HG03469 (cell line): Measurements from ENCODE around the gene GALNT18.

Experiments
- ATAC-seq: cut with Tn5 transposase; IDR thresholded peaks from one replicate; pipeline ENCODE4 v1.9.1; 2021; ENCODE audit warnings: mild to moderate bottlenecking, moderate library complexity, moderate number of reproducible peaks; ENCODE audit not compliant: unreplicated experiment

The GALNT18 gene

DNA sequence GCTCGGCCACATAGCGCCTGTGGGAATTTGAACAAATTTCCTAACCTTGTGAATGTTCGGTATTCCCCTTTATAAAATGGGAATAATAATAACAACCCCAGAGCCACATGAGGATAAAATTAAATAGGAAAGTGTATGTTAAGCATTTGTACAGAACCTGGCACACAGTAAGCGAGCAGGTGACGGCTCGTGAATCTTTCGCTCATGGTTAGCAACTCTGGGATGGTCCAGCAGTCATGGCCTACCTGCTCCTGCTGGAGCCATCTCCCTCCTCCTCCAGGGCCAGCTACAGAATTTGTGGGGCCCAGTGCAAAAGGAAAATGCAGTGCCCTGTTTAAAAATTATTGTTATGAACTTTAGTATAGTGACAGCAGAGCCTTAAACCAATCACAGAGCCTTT lies 180.3 kb downstream of the GALNT18 start:
- ATAC-seq = no peak

DNA sequence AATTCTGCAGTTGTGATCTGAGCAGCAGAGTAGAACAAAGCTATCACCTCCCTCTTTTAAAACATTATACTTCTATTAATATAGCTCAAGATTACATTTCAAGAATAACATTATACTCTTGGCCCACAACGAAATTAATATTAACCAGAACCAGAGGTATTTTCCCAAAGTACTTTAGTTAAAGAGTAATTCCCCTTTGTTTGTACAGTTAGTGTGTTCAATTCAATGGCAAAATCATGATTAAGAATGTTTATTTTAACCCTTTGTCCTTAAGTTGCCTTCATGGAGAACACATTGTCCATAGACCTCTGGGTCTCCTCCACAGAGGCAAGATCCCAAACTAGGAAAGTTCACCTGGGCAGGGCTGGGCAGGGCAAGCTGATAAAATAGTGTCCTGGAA lies 180.7 kb downstream of the GALNT18 start:
- no peak for ATAC-seq

DNA sequence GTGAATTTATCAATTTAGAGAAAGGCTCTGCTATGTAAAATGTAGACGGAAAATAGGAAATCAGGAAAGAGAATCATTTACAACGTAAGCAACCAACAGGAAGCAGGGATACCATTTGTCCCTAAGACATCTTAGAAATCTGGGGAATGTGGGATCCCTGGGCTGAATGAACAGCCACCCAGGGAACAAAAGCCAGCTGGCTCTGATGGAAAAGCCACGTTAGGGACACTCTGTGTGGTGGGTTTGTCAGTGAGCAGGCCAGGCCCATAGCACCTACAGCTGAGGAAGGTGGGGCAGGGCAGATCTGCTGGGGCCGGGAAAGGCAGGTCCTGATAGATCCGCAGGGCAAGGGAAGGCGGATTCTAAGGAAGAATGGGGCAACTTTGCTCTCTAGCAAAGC lies 181.7 kb downstream of the GALNT18 start:
- no peak for ATAC-seq

DNA sequence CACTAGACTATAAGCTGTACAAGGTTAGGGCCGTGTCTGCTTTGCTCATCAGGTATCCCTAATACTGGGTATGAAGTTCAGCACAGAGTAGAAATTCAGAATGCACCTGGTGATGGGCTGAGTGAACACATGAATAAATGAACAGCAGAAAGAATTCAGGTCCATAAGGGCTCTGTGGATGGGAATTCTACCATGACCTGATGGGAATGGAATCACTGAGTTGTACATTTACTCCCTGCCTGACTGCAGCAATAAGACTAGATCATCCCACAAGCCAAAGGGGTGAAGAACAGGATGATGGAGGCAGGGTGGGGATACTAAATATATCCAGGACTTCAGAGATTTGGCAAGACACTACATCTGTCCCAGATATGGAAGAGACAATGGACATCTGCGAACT lies 182.2 kb downstream of the GALNT18 start:
- no peak for ATAC-seq

DNA sequence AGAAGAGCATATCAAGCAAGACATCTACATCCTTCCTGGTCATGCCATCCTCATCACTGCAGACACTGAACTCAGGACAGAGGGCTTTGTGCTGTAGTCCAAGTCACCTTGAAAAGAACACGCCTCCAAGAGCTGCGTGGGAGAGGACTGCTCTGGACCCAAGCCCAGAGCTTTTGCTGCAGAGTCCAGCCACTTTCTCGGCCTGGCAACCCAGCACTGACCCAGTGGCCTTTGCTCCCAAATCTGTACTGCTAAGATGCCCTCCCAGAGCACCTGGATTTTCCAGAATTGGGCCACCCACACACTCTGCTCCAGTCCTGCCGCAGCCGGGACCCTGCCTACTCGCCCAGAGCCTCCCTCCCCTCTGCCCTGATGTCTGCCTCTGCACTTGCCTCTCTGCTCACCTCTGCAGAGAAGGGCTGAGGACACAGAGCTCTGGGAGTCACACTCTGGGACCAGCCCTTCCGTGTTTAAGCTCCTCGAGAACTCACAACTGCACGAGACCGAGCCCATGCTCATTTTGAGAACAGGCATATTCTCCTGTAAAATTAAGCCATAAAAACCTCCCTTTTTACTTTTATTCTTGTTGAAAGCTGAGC lies 185.0 kb downstream of the GALNT18 start:
- ATAC-seq = no peak

DNA sequence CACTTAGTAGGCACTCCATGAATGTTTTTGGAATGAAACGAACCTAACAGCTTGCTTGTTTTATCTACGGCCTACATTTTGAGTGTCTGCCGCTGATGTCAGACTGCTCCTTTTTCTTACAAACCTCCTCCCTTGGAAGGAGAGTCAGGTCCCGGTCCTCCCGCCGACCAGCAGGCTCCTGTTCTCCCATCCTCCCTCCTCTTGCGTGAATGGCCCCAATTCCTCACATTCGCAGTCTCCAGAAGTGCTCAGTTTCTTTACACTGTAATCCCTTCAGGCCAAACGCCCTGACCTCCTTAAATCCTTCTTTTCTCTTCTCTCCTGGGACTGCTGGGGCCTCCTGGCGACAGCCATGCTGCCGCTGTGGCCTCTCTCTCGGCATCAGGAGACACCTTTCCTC lies 186.2 kb downstream of the GALNT18 start:
- ATAC-seq = no peak

DNA sequence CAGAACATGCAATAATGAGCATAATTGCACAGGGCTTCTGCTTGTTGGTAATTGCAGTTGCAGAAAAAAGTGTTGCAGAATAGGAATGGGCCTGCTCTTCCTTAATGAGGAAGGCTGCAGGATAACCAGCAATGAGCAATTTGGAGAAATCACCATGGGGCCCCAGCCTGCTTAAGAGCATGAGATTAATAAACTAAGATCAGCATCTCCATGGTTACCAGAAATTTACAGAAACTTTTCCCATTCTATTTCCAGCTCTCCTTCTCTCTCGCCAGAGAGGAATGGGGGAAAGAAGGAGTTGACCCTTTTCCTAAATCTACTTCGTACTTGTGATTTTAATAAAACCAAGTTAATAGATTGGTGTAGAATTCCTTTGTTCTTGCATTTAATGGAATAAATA lies 187.8 kb downstream of the GALNT18 start:
- ATAC-seq = no peak

DNA sequence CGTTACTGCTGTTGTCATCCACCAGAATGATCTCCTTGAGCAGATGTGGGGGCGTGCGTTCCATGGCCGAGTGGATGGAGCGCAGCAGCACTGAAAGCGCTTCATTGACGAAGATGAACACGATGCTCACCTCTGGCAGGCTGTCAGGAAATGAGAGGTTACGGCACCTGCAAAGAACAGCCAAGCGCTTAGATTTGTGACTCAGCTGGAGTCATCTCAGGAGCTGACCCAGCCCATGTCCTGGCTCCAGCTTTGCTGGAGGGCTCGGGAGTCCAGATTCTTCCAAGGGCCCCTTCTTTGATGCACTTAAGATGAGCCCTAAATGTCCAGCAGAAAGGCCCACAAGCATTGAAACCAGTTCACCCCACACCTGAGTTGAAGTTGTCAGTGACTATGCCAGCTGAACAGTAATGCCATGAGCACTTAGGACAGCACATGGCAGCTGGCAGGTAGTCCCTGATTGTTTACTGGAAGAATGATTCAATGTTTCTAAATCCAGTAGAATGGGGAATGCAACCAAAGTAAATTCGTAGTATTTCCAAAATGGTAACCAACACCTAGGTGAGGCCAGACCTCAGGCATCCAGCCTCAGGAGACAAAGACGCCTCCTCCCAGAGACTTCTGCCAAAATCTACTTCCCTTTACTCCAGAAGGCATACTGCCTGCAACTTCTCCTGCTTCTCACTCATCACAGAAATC lies 189.0 kb downstream of the GALNT18 start:
- ATAC-seq = no peak

DNA sequence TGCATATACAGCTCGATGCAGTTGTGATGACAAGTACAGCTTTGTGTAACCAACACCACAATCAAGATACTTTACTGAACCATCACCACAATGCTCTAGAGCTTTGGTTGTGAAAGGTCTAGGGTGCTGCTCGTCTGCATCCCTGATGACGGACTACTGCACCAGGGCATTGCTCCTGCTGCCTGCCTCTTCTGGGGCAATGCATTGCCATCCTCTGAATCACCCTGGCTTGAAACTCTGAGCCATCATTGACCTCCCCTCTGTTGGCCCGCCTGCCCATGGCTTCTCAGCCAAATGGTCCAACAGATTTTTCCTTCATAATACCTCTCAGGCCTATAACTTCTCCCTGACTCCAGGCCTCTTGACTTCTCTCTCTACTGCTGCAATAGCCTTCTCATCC lies 191.4 kb downstream of the GALNT18 start:
- ATAC-seq = no peak

DNA sequence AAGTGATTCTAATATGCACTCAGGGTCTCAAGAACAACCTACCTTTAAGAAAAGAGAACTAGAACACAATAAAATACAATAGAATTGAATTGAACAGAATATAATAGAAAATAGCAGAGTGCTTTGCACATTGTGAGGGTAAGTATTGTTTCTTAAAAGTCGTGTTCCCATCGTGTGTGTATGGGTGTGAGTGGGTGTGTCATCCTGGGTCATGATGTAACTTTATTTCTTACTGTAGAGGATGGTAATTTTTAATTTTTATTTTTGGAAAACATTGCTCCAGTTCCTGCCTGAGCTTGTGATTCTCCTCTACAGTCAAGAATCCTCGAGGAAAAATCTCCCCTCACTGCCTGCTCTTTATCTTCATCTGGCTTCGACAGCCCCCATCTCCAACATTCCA lies 193.1 kb downstream of the GALNT18 start:
- no peak for ATAC-seq

DNA sequence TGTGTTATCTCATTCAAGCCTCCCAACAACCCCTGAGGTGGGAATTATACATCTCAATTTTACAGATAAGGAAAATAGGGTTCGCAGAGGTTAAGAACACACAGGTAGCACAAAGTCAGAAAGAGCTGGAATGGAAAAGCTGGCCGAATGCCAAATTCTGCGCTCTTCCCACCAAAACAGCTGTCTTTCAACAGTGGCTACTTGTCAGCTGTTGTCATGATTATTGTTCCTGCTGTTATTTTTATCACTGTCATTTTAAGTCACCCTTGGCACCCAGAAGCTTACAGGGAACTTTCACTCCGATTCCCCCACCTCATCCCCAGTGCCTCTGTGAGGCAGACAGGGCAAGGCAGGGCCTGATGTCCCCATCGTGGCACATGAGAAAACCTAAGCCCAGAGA lies 194.3 kb downstream of the GALNT18 start:
- ATAC-seq = no peak

DNA sequence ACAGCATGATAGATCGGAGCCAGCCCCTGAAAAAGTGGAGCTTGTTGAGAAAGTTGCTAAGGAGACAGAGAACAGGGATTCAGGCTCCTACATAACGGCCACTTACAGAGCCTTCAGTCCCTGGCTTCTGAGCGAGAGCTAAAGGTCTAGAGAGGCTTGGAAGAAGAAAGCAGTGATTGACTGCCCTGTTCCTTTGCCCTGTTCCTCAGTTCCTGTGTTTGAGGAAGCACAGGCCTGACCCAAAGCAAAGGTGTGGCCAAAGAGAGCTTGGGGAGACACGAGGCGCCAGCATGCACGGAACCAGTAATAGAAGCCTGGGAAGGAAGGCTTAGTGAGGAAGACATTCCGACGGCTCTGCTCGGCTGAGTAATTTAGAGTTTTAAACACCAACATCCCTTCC lies 194.7 kb downstream of the GALNT18 start:
- no peak for ATAC-seq

DNA sequence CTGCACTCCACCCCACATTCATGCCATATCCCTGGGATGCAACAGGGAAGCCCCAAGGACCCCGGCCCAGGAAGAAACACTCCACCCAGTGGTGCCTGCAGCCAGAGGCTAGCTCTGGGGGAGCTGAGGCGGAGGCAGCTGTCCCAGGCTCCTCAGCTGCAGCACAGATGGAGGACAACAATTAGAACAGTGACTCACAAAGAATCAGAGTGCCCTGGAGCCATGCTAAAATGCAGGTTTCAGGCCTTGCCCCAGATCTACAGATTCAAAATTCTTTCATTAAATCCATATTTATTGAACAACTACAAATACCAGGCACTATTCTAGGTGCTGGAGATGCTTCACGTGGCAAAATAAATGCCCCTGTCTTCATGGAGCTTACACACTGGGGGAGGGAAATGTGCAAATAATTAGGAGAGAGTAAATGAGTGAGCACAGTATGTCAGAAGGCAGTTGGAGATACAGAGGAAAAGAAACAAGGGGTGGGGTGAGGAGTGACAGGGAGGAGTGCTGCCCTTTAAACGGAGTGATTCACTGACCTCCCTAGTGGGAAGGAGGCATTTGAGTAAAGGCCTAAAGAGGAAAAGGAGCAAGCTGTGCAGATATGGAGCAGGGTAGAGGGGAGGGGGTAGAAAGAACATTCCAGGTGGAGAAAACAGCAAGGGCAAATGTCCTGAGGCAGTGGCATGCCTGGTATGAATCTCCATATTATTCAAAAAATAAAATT lies 195.4 kb downstream of the GALNT18 start:
- no peak for ATAC-seq

DNA sequence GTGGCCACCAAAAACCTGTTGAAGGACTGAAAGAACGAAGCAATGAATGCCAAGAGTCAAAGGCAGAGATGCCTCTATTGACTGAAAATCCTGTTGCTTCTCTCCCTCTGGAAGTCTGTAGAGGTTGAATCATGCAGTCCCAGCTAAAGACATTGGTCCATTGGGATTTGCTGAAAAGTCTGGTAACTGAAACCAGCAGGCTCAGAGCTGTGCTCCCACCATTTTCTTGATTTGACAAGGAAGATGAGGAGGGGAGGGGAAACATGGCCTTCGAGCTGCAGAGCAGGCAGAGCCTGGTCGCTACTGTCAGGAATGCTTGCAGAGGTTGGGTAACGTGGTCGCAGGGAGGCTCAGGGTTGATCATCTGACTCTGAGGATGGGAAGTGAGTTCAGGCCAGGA lies 196.0 kb downstream of the GALNT18 start:
- ATAC-seq = no peak

DNA sequence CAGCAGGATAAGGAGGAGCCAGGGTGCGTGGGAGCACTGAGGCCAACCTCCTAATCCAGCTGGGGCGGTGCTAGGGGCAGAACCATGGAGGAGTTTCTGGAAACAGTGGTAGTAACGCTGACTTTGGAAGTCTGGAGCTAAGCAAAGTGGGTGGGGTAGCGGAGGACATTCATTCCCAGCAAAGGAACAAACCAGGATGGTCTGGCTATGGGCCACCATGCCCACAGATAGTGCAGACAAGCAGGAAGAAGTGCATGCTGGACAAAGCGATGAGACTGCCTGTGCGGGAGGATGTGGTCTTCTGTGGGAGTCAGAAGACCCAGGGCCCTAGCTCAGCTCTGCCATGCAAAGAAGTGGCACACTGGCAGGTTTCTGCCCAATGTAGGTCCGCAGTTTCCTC lies 197.1 kb downstream of the GALNT18 start:
- ATAC-seq = no peak

DNA sequence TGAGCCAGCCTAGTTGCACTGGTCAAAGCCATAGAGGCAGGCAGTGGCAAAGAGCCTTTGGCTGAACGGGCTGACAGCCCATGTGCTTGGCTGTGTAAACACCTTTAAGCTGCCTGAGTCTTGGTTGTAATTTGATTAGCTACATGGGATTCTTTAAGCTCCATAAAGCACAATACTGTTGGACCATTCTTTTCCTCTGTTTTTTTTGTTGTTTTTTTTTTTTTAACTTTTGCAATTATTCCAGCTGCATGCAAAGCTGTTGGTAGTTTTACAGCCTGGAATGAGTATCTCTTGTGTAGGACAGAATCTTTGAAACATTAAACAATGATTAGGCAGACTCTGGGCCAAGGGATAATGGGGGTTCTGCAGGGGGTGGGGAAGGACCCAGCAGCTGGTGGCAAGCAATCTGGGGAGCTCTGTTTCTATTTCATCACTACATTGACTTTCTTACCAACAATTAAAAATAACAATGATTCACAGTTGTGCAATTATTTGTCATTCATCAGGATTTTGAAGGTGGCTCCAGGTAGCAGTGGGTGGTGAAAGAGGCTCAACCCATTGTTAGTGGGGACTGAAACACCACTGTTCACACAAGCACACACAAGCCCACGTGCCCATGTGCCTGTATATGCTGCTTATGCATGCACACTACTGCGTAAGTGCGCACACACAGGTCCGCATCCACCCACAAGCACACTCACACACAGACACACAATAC lies 199.2 kb downstream of the GALNT18 start:
- no peak for ATAC-seq

DNA sequence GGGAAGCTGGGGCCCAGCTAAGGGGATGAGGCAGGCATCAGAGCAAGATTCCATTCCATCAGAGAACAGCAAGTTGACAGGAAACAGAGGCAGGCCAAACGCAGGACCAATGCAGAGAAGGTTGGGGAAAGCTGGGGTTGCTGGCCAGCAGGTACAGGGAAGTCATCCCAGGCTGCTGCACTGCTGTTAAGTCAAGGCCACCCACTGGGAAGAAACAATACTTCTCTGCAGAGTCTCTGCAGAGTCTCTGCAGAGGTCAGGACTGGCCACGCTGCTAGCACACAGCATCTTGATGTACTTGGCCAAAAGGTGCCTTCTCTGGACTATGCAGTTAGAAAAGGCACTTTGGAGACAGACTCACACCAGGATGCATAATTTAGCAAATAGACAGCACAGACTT lies 200.3 kb downstream of the GALNT18 start:
- no peak for ATAC-seq

DNA sequence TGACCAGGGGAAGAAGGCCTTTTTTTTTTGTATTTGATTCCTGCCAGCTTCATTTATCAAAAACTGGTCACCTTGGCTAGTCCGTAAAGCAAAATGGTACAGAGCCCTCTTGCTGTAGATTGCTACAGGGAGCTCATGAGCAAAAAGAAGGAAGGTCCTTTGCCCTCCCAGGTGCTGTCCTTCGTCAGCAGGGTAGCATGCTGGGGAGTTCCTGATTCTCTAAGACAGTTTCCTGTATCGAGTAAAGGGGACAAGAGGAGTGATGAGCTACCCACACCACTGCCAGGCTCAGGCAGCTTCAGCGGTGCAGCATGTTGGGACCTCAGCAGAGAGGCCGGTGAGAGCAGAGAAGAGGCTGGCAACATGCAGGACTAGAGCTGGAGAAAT lies 200.9 kb downstream of the GALNT18 start:
- ATAC-seq = no peak

DNA sequence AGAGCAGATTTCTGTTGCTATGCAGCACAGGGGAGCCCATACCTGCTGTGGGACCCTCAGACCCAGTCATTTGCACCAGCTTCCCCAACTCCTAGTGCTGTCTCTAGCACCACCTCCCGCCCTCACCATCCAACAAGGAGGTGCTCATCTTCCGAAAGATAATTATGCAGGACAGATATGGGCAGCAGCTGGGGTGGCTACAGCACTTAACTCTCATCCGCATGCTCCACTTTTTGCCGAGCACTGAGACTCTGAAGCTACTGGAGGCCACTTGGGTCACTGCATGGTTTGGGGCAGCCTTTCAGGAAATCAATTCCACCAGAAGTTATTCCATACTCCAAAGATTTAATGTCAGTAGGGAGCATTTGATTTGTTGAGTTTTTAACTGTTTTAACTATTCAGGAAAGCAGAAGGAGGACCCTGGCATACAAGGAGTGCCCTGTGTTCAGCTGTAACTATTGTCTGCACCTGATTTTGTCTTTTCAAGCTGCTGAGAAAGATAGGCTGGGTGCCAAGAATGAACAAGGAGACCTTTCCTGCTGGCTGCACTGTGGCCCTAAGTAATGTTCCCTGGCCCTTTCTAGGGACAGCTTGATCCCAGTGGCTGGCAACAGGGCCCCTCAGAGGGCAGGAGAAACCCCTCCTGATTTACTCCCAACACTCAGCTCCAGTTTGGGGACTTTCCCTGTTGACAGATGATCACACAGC lies 201.5 kb downstream of the GALNT18 start:
- ATAC-seq = no peak

DNA sequence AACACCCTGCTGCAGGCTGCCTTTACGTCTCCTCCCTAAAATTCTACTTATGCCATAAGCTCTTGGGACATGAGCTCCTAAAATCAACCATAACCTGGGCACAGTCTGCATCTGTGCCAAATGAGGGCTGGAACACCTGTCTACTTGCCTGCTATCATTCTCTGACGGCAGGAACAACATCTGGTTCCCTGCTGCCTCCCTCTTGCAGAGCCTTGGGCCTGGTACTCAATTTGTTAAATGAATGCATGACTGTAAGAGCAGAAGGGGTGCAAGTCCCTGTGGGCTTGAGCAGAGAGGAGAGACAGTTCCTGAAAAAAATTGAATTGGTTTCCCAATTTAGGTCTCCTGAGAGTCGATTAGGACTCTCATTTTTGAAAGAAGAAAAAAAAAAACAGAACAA lies 202.1 kb downstream of the GALNT18 start:
- ATAC-seq = no peak

DNA sequence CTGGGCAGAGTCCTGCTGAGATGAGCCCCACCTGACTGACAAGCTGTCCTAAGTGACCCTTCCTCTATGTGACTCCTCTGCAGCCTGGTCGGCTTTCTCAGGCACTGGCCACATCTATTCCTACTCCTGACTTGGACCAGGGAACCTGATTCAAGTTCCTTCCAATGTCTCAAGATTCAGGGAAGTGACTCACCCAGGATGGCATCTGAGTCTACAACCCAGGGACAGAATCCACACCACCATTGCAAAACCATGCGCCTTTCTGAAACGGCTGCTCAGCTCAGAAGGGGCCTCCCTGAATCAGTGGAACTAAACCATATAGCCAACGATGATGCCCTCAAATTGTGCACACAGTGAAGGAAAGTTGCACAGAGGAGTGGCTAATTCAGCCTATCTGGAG lies 204.9 kb downstream of the GALNT18 start:
- no peak for ATAC-seq
